ENCODE results near the gene SLC25A47.
"Not testable (repeated sequence)": the region's sequence is repeated elsewhere in the genome, so short reads cannot be mapped to it uniquely, and the experiment has no call there.

Gene SLC25A47

GRCh38 chr14:100333311-100333710 is 10.2 kb downstream of the SLC25A47 start:
- Histone ChIP-seq H3K9me3 (ENCODE audit: control insufficient read depth, insufficient read depth, low read length) (no peaks in the 10 kb centered on the region), H3K9ac (ENCODE audit: low read depth, low read length) (no peak overlapping the region), H3K4me1 (ENCODE audit: insufficient read depth, low read length) (no peaks in the 10 kb centered on the region), H3K36me3 (ENCODE audit: insufficient read depth, low read length) (peaks cover 12% of the 10 kb centered on the region)

DNA sequence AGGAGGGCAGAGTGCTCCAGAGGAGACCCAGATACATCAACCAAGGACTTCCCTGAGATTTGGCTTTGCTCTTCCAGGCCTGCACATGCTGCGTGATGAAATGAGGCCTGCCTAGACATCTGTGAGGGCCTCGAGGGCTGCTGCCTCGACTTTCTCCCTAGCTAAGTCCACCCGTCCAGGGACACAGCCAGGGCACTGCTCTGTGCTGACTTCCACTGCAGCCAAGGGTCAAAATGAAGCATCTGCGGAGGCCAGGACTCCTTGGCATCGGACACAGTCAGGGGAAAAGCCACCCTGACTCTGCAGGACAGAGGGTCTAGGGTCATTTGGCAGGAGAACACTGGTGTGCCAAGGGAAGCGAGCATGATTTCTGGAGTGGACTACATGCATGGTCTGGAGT is 10.7 kb downstream of the SLC25A47 start:
- no peaks in the 10 kb centered on the region for H3K4me1 ChIP-seq (ENCODE audit: insufficient read depth, low read length)
- no peak overlapping the region for H3K9ac ChIP-seq (ENCODE audit: low read depth, low read length)
- no peaks in the 10 kb centered on the region for H3K9me3 ChIP-seq (ENCODE audit: control insufficient read depth, insufficient read depth, low read length)
- H3K36me3 ChIP-seq (ENCODE audit: insufficient read depth, low read length) = peaks cover 12% of the 10 kb centered on the region

GRCh38 chr14:100334904-100335303 is 11.8 kb downstream of the SLC25A47 start:
- Histone ChIP-seq H3K36me3 (ENCODE audit: insufficient read depth, low read length) (peaks cover 14% of the 10 kb centered on the region), H3K4me1 (ENCODE audit: insufficient read depth, low read length) (no peaks in the 10 kb centered on the region), H3K9ac (ENCODE audit: low read depth, low read length) (no peak overlapping the region), H3K9me3 (ENCODE audit: control insufficient read depth, insufficient read depth, low read length) (no peaks in the 10 kb centered on the region)

GRCh38 chr14:100336618-100337530 is 13.7 kb downstream of the SLC25A47 start:
- Histone ChIP-seq H3K9ac (ENCODE audit: low read depth, low read length) (no peak overlapping the region), H3K9me3 (ENCODE audit: control insufficient read depth, insufficient read depth, low read length) (no peaks in the 10 kb centered on the region), H3K4me1 (ENCODE audit: insufficient read depth, low read length) (peaks cover 7% of the 10 kb centered on the region; the same call in 1 of the 2 replicates), H3K36me3 (ENCODE audit: insufficient read depth, low read length) (peaks cover 28% of the 10 kb centered on the region)

DNA sequence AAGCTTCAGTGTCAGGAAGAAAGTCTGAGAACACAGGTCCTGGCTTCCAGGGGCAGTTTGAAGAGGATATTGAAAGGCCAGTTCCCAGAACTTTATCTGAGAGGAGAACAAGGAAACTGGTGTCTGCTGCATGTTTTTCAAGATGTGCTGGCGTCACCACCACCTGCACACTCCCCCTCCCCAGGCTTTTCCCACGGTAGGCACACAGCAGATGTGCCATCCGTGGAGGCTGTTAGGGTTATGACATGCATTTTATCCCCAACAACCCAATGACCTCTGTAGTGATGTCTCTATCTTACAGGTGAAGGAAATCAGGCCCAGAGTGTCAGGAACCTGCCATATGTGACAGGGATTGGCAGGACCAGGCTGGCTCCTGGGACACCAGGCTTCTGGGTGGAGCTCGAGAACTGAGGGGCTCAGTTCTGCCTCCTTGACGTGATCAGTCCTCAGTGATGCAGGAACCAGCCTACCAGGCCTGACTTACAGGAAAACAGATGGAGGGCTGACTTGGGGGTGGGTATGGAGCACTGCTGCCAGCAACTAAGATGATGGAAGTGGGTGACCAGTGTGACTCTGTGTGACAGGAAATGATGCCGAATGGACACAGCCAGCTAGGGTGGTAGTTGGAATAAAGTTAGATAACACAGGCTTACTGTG is 16.8 kb downstream of the SLC25A47 start:
- Histone ChIP-seq H3K9me3 (ENCODE audit: control insufficient read depth, insufficient read depth, low read length) (no peaks in the 10 kb centered on the region), H3K9ac (ENCODE audit: low read depth, low read length) (no peak overlapping the region), H3K36me3 (ENCODE audit: insufficient read depth, low read length) (peaks cover 32% of the 10 kb centered on the region), H3K4me1 (ENCODE audit: insufficient read depth, low read length) (peaks cover 7% of the 10 kb centered on the region; the same call in 1 of the 2 replicates)

- Histone ChIP-seq H3K9ac (ENCODE audit: low read depth, low read length) (no peak overlapping the region), H3K36me3 (ENCODE audit: insufficient read depth, low read length) (peaks cover 32% of the 10 kb centered on the region), H3K4me1 (ENCODE audit: insufficient read depth, low read length) (peaks cover 7% of the 10 kb centered on the region; the same call in 1 of the 2 replicates), H3K9me3 (ENCODE audit: control insufficient read depth, insufficient read depth, low read length) (no peaks in the 10 kb centered on the region)
These were observed 17.3 kb downstream of the SLC25A47 start for GRCh38 chr14:100340423-100340813.

DNA sequence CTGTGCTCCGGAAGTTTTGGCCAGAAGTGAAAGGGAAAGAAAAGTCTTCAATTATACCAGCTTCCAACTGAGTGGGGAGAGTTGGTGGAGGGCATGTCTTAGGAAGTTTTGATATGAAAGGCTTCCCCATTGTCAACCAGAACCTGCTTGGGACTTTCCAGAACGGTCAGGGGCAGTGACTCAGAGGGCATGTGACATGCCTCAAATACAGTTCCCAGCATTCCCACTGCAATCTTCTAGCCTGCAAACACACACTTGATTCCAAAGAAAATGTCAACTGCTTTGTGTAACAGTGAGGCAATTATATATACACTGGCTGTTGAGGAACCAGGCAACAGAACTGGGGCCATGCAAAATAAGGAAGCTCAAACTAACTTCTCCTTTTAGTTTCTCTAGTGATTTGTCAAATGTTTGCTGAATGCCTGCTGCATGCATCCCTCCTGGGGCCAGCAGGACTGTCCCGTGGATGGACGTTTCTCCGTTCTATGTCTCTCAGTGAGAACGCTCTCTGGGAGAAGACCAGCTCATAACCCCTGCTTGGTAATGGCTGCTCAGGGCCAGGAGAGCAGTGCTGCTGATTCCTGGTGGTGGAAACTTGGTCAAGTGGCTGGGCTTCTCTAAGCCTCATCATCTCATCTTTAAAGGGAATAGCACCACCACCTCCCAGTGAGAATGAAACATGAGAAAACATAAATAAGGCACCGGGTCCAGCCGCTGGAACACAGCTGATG is 18.3 kb downstream of the SLC25A47 start:
- Histone ChIP-seq H3K4me1 (ENCODE audit: insufficient read depth, low read length) (peaks cover 7% of the 10 kb centered on the region; the same call in 1 of the 2 replicates), H3K9me3 (ENCODE audit: control insufficient read depth, insufficient read depth, low read length) (no peaks in the 10 kb centered on the region), H3K9ac (ENCODE audit: low read depth, low read length) (no peak overlapping the region), H3K36me3 (ENCODE audit: insufficient read depth, low read length) (peaks cover 32% of the 10 kb centered on the region)

- H3K4me1 ChIP-seq (ENCODE audit: insufficient read depth, low read length) = peaks cover 7% of the 10 kb centered on the region; the same call in 1 of the 2 replicates
- peaks cover 30% of the 10 kb centered on the region for H3K36me3 ChIP-seq (ENCODE audit: insufficient read depth, low read length)
- no peaks in the 10 kb centered on the region for H3K9me3 ChIP-seq (ENCODE audit: control insufficient read depth, insufficient read depth, low read length)
- no peak overlapping the region for H3K9ac ChIP-seq (ENCODE audit: low read depth, low read length)
These were observed 19.1 kb downstream of the SLC25A47 start for GRCh38 chr14:100342195-100342594.

DNA sequence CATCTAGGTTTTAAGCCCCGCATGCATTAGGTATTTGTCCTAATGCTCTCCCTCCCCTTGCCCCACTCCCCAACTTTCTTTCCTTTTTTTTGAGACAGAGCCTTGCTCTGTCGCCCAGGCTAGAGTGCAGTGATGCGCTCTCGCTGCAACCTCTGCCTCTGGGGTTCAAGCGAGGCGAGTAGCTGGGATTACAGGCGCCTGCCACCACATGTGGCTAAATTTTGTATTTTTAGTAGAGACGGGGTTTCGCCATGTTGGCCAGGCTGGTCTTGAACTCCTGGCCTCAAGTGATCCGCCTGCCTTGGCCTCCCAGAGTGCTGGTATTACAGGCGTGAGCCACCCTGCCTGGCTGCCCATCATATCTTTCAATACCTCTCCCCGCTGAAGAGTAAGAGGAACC is 19.7 kb downstream of the SLC25A47 start:
- H3K4me1 ChIP-seq (ENCODE audit: insufficient read depth, low read length); H3K9me3 ChIP-seq (ENCODE audit: control insufficient read depth, insufficient read depth, low read length); H3K9ac ChIP-seq (ENCODE audit: low read depth, low read length): not testable (repeated sequence)
- peaks cover 32% of the 10 kb centered on the region for H3K36me3 ChIP-seq (ENCODE audit: insufficient read depth, low read length)

- not testable (repeated sequence) for H3K9ac ChIP-seq (ENCODE audit: low read depth, low read length); H3K9me3 ChIP-seq (ENCODE audit: control insufficient read depth, insufficient read depth, low read length); H3K4me1 ChIP-seq (ENCODE audit: insufficient read depth, low read length)
- peaks cover 46% of the 10 kb centered on the region for H3K36me3 ChIP-seq (ENCODE audit: insufficient read depth, low read length)
These were observed 21.5 kb downstream of the SLC25A47 start for GRCh38 chr14:100344657-100345056.

GRCh38 chr14:100345711-100346110 is 22.6 kb downstream of the SLC25A47 start:
- no peak overlapping the region for H3K9ac ChIP-seq (ENCODE audit: low read depth, low read length)
- H3K4me1 ChIP-seq (ENCODE audit: insufficient read depth, low read length) = peaks cover 7% of the 10 kb centered on the region; the same call in 1 of the 2 replicates
- peaks cover 42% of the 10 kb centered on the region for H3K36me3 ChIP-seq (ENCODE audit: insufficient read depth, low read length)
- H3K9me3 ChIP-seq (ENCODE audit: control insufficient read depth, insufficient read depth, low read length) = no peaks in the 10 kb centered on the region

- Histone ChIP-seq H3K4me1 (ENCODE audit: insufficient read depth, low read length) (peaks cover 3% of the 10 kb centered on the region; the same call in 1 of the 2 replicates), H3K9me3 (ENCODE audit: control insufficient read depth, insufficient read depth, low read length) (no peaks in the 10 kb centered on the region), H3K36me3 (ENCODE audit: insufficient read depth, low read length) (peaks cover 44% of the 10 kb centered on the region), H3K9ac (ENCODE audit: low read depth, low read length) (no peak overlapping the region)
These were observed 23.4 kb downstream of the SLC25A47 start for GRCh38 chr14:100346306-100347091.

DNA sequence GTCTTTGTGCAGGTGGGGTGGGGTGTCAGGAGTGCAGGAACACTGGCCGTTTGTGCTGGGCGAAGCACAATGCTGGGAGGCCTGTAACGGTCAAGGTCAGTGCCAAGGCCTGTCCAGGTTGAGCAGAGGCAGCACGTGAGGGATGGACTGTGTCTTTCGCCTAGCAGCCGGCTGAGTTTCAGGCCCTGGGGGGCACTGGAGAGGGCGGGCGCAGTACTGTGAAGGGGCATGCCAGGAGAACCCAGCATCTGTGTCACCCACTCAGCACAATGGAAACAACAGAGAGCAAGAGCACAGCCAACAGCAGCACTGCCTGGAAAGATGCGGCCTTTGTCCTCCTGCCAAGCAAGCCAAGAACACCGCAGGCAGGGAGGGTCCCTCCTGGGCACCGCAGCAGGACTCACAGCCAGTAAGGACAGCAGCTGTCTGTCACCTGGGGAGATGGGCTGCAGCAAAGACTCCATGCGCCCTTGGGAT is 25.2 kb downstream of the SLC25A47 start:
- Histone ChIP-seq H3K4me1 (ENCODE audit: insufficient read depth, low read length) (no peaks in the 10 kb centered on the region), H3K9me3 (ENCODE audit: control insufficient read depth, insufficient read depth, low read length) (no peaks in the 10 kb centered on the region), H3K36me3 (ENCODE audit: insufficient read depth, low read length) (peaks cover 48% of the 10 kb centered on the region), H3K9ac (ENCODE audit: low read depth, low read length) (no peak overlapping the region)

Data from ES-I3 (cell line).